ENCODE data around the gene LTB.

The LTB gene

DNA sequence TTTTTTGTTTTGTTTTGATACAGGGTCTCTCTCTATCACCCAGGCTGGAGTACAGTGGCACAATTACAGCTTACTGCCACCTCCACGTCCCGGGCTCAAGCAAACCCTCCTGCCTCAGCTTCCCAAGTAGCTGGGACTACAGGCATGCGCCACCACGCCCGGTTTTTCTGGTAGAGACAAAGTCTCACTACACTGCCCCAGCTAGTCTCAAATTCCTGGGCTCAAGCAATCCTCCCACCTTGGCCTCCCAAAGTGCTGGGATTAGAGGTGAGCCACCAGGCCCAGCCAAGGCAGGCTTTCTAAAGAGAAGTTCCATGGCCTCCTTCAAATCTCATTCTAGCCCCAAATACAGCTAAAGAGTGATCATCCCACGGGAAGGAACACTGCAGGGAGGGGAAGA lies 48.2 kb downstream of the LTB start:
- no peak overlapping the region for H3K4me3 ChIP-seq (replicated peaks; ENCODE audit: low read depth, low read length)
- no peak for DNase-seq (ENCODE audit: extremely low read depth, low read depth)
- TF ChIP-seq CTCF (IDR thresholded peaks at IDR 0.05; ENCODE audit: low read depth, low read length, missing control alignments) = no peak

- no peak for DNase-seq (ENCODE audit: extremely low read depth, low read depth)
- TF ChIP-seq CTCF (IDR thresholded peaks at IDR 0.05; ENCODE audit: low read depth, low read length, missing control alignments) = no peak
- H3K4me3 ChIP-seq (replicated peaks; ENCODE audit: low read depth, low read length) = no peak overlapping the region
Measured at GRCh38 chr6:31533455-31533841, 48.8 kb downstream of the LTB start.

GRCh38 chr6:31532644-31533454 lies 49.4 kb downstream of the LTB start:
- TF ChIP-seq CTCF (IDR thresholded peaks at IDR 0.05; ENCODE audit: low read depth, low read length, missing control alignments) = no peak
- no peak overlapping the region for H3K4me3 ChIP-seq (replicated peaks; ENCODE audit: low read depth, low read length)
- no peak for DNase-seq (ENCODE audit: extremely low read depth, low read depth)

DNA sequence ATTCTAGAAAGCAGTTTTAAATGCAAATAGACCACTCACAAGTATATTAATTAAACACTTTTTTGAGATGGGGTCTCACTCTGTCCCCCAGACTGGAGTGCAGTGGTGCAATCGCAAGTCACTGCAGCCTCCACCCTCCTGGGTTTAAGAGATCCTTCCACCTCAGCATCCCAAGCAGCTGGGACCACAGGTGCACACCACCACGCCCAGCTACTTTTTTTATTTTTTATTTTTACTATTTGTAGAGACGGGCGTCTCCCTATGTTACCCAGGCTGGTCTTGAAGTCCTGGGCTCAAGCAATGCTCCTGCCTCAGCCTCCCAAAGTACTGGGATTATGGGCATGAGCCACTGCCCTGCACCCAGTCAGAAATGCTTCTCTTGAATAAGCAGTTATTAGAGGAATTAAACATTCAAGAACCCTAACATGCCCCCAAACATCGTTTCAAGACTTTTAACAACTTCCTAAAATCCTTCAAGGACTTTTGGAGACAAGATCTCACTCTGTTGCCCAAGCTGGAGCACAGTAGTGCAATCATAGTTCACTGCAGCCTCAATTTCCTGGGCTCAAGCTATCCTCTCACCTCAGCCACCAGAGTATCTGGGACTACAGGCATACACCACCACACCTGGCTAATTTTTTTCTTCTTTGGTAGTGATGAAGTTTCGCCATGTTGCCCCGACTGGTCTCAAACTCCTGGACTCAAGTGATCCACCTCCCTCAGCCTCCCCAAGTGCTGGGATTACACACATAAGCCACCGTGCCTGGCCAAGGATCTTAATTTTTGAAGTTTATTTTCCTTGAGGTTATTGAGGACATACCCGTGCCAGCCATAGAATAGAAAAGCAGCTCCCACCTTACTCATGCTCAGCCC lies 50.2 kb downstream of the LTB start:
- no peak for DNase-seq (ENCODE audit: extremely low read depth, low read depth)
- no peak for TF ChIP-seq CTCF (IDR thresholded peaks at IDR 0.05; ENCODE audit: low read depth, low read length, missing control alignments)
- H3K4me3 ChIP-seq (replicated peaks; ENCODE audit: low read depth, low read length) = no peak overlapping the region

DNA sequence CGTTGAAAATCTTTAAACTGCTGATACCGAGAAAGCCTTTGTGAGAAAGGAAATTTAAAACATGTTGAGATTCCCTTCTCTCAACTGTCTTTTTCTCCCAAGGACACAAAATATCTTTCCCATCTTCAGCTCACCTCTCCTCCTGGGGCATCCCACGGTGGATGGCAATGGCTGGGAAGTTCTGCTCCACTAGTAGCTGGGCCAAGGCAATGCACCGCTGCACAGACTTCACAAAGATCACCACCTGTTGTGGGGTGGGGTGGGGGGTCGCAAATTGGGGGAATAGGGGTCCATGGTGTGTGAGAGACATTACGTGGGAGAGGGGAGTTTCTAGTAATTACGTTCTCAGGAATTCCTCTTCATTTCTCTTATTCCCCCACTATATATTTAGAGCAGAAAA lies 51.1 kb downstream of the LTB start:
- H3K4me3 ChIP-seq (replicated peaks; ENCODE audit: low read depth, low read length) = no peak overlapping the region
- TF ChIP-seq CTCF (IDR thresholded peaks at IDR 0.05; ENCODE audit: low read depth, low read length, missing control alignments) = no peak
- DNase-seq (ENCODE audit: extremely low read depth, low read depth) = no peak

DNA sequence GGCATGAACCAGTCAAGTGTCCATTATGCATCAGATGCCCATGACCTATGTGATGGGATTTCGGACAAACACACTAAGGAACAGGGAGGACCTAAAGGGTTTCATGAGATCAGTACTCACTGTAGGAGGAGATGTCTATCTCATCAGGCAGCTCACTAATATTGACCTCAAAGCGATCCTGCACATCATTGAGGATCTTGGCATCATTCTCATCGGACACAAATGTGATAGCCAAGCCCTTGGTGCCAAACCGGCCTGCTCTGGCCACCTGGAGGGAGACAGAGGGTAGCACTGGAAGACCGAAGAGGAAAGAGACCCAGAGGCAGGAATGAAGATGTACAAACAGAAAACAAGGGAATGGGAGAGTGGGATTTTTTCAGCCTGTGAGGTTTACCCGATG lies 51.6 kb downstream of the LTB start:
- TF ChIP-seq CTCF (IDR thresholded peaks at IDR 0.05; ENCODE audit: low read depth, low read length, missing control alignments) = no peak
- no peak overlapping the region for H3K4me3 ChIP-seq (replicated peaks; ENCODE audit: low read depth, low read length)
- no peak for DNase-seq (ENCODE audit: extremely low read depth, low read depth)
